ENCODE measurements around the gene WASF2.

DNA sequence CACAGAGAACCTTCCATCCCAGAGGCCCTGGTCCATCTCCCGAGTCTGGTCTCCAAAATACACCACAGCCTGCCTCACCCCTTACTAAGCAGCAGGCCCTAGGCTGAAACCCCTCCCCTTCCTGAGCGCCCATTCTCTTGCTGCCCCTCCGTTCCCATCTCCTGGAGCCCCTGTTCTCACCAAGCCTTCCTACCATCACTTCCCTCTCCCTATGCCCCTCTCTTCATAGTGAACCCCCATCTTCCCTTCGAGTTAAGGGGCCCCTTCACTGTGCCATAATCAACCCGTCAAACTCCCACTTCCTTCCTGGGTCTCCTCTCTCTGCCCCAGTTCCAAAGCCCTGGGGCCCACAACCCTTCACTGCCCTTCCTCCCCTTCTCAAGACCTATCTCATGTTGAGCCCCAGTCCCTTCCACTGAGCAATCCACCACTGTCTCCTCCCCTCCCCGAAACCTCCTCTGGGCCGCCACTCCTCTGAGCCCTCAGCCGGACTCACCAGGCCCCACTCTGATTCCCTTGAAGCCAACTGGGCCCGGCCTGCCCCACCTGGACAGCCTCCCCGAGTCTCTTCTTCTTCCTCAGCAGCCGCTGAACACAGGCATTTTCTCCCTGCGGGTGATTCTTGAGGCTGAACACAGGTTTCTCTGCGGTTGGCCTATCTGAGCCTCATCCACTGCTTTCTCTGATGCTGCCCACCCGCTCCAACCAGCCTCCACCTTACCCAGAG, 42.2 kb upstream of the WASF2 start:
- TF ChIP-seq POLR2AphosphoS5 (IDR thresholded peaks at IDR 0.05; ENCODE audit: low read depth, low read length) (no peak), SIN3A (IDR thresholded peaks at IDR 0.05; ENCODE audit: borderline replicate concordance, insufficient read depth, low read length) (no peak)

Measured in PFSK-1 (cell line).